GM21360 (cell line): ENCODE measurements around the gene TBP.

ENCODE experiments used
- ATAC-seq: cut with Tn5 transposase; IDR thresholded peaks from one replicate; pipeline ENCODE4 v1.9.1; 2021; ENCODE audit warnings: mild to moderate bottlenecking, moderate library complexity; ENCODE audit not compliant: unreplicated experiment

The TBP gene

GRCh38 chr6:170533792-170534191, 20.4 kb upstream of the TBP start:
- no peak for ATAC-seq

DNA sequence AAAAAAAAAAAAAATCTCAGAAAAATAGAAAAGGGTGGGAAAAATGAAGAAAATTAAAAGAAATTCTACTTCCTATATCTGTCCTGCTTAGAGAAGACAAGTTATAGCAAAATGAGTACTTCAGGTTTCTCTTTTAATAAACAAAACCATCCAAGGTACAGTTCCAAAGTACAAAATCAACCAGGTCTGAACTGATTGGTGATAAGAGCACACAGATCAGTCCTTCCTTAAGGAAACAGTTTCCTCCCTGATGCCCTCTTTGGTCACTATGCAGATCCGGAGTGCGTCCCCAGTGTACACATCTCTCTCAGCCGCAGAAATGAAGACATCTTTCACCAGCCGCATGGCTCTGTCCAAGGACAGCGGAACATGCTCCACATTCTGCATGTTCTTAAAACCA, 19.2 kb upstream of the TBP start:
- ATAC-seq: no peak

DNA sequence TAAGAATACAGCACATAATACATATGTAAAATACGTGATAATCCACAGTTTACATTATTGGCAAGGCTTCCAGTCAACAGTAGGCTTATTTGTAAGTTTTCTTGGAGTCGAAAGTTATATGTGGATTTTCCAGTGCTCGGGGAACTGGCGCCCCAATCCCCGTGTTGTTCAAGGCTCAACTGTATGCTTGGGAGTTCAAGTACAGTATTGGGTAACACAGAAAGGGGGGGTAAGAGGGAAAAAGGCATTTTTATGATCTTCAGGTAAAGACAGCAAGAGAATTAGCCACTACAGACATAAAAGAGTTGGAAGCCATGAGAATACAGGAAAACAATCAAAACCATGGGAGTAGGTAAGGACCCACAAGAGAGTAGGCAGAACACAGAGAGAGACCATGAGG, 17.5 kb upstream of the TBP start:
- no peak for ATAC-seq

DNA sequence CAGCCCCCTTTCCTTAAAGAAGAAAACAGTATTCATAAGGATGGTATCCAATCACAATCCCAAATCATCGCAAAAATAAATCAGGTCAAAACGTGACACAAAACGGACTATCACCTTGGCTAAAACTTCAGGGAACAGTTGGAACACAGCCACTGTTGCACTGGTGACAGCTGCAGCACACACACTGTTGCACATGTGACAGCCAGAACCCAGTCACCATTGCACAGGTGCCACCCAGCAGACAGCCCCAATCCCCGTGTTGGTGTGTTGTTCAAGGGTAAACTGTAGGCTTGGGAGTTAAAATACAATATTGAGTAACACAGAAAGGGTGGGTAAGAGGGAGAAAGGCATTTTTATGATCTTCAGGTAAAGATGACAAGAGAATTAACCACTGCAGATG, 16.8 kb upstream of the TBP start:
- no peak for ATAC-seq

- no peak for ATAC-seq
Measured at GRCh38 chr6:170542031-170542719, 12.0 kb upstream of the TBP start.

DNA sequence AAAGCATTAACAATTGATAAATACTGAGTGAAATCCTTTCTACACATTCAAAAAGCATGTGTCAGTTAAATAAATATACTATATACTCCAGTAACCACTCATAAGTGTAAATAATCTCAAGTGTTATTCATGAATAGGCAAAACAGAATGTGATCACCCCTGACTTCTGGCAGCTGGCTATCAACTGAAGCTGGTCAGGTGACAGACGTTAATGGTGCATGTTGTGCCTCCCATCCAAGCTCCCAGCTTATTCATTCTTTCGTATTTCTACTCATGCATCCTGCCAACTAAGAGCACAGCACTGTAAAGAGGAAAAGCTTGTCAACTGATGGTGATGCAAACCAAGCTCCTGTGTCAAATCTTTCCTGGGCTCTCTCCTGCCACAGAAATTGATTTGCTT, 8.8 kb upstream of the TBP start:
- ATAC-seq: no peak

- peak; percentile 55 for ATAC-seq
Measured at GRCh38 chr6:170552765-170553533, 1.2 kb upstream of the TBP start, which contains the start of gene PSMB1. TSS of gene PSMB1 (minus strand) at chr6:170553307. CDS start at chr6:170553242, 65 bp downstream.

DNA sequence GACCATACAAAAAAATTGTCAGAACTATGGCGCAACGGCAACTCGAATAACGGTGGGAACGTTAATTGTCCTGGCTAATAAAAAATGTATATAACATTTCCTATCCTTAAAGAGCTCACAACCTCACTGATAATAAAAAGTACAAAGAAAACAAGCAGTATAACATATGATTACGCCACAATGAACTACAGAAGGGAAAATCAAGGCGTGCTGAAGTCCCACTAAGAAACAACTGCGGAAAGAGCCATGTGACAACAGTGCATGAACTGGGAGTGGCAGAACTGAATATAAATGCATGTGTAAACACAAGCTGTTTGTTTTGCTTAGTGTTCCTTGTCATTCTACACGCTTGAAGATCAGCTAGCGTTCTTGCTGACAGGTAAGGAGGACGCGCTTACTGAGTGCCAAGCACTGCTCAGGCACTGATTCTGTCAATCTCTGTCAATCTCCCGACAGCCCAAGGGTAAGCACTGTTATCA, 596 bp upstream of the TBP start:
- ATAC-seq: peak; percentile 30

GRCh38 chr6:170554796-170555137, 598 bp downstream of the TBP start:
- no peak for ATAC-seq

DNA sequence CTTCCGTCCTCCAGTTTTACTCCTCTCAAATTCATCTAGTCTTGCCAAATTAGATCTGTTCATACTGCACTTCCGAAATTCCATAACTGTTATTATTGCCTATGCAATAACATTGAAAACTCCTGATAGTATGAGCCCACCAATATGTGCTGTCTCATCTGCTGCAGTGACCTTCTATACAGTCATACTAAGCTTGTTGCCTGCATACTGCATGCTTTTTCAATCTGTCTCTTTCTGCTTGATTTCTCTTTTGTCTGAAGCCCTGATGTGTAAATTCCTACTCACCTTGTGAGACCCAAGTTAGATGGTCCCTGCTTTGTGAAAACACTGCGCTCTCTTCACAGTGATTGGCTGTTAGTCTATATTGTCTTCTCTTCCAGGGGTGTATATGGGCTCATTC, 1.1 kb downstream of the TBP start:
- no peak for ATAC-seq

DNA sequence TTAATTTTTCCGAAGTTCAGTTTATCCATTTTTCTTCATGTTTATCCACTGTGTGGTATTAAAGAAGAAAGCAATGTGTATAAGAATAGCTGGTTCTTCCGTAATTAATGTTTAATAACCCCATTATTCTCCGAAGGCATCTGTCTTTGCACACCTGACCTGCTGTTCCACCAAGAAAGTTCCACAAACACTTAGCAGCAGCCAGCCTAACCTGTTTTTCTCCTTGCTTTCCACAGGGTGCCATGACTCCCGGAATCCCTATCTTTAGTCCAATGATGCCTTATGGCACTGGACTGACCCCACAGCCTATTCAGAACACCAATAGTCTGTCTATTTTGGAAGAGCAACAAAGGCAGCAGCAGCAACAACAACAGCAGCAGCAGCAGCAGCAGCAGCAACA, 7.4 kb downstream of the TBP start:
- ATAC-seq: no peak

DNA sequence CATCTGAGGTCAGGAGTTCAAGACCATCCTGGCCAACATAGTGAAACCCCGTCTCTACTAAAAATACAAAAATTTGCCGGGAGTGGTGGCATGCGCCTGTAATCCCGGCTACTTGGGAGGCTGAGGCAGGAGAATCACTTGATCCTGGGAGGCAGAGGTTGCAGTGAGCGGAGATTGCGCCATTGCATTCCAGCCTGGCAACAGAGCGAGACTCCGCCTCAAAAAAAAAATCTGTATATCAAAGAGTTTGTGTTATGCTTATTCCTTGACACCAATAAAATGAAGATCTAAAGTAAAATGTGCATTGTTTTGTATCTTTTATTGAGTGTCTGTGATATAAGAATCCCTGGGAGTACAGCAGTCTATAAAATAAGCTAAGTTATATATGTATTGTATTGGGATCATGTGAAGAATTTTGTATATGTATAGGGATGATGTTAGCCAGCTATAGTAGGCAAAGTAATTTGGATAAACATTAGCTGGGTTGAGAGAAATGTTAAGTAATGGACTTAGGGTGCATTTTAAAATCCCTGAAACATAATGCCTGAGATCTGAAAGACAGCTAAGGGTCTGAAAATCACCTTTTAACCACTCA, 10.9 kb downstream of the TBP start:
- no peak for ATAC-seq

- no peak for ATAC-seq
Measured at GRCh38 chr6:170572704-170573466, 18.7 kb downstream of the TBP start.

DNA sequence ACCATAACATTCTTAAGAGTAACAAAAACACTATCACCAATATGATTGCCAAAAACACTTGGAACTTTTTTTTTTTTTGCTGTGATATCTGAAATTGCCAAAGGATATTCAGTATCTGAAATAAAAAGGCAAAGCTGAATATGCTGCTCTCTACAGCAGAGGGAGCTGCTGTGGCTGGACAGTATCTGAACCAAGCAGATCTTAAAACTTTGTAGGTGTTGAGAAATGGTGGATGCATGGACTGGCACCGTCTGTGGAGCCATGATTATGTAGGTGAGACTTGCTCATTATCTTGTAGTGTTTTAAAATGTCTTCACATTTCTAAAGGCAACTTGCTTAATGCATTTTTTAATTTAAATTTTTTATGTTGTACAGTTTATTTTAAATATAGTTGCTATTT, 21.1 kb downstream of the TBP start:
- ATAC-seq: no peak

GRCh38 chr6:170578909-170579308, 24.7 kb downstream of the TBP start:
- no peak for ATAC-seq

- ATAC-seq: peak; percentile 5
Measured at GRCh38 chr6:170583756-170584180, 29.6 kb downstream of the TBP start.

DNA sequence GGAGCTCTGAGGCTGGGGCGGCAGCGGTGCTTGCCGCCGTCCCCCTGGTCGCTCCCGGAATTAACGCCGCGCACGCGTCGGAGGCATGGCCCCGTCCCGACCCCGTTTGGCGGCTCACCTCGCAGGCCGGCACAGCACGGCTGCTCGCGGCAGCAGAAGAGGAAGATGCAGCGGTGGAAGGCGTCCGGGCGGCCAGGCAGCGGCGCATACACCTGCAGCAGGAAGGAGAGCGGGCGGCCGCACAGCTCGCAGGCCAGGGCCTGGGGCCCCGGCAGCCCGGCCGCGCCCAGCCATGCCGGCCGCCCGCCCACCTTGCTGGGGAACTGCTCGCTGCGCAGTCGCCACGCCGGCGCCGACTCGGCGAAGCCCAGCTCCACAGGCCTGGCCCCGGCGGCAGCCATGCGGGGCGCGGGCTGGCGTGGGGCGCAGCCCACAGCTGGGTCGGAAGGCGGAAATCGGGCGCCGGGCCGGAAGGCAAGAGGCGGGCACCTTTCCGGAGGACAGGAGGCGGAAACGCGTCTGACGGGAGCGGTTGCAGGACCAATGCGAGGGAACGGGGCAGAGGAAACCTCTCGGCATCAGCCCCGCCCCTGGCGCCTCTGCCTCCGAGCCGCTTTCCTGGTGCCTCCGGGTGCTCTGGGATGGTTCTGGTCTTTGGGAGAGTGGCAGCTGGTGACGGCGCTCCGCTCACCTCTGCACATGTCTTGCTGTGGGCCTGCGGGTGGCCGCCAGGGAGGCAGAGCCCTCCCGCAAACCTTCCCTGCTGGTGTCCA, 30.2 kb downstream of the TBP start, which contains the start of gene PDCD2:
PDCD2 (minus strand) TSS at position 457 of the 773 bp plus-strand sequence; CDS start at position 401, 56 bp downstream.
- peak; percentile 96 for ATAC-seq

DNA sequence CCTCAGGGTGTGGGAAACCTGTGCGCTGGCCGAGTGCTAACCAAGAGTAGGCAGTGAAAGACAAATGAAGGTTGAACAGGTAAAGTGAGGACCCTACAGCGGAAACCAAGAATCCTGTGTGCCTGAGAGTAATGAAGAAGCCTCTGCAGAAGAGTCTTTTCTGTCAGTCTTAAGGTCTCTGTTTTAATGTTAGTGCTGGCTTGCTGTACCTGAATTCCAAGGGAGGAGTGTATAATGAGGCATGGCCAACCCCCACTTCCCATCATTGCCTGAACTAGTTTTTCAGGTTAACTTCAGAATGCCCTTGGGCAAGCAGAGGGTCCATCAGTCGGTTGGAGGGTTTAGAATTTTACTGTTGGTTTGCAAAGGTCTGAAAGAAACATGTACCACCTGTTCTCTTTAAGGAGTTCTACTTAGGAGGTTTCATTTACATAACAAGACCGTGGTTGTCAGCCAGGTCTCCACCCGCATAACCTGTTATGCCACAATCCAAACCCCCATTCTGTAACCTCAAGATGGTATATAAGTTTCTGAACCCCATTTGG, 30.9 kb downstream of the TBP start:
- peak; percentile 28 for ATAC-seq

- ATAC-seq: no peak
Measured at GRCh38 chr6:170590725-170591124, 36.6 kb downstream of the TBP start.

DNA sequence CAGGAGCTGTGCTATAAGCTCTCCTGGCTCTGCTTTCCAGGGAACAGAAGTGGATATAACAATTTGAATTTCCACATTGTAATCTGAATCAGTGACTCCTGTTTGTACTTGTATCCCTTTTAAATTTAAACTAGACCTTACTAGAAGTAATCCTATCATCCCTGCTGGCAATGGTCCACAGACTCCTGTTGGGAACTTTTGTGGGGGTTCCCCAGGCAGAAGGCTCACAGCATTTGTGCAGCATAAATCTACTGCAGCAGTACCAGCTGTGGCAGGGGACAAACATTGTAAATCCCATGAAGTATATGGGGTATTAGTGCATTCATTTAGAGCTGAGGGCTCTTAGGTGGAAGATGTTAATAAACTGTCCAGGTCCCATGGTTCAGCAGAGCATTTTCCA, 42.3 kb downstream of the TBP start:
- ATAC-seq: no peak
